Glutamatergic neuron (in vitro differentiated cells): ENCODE results near the gene TGFB2. TPM values are rescaled to one million over a fixed set of nuclear protein-coding genes. Genes with fewer than 3 reads are reported as not detected.

ENCODE experiments used
- DNase-seq: peaks from one replicate; pipeline ENCODE4 v3.0.0; 2022
- H3K27ac Mint-ChIP-seq: one replicate; pipeline ENCODE4 v1.8.0; 2020; ENCODE audit warnings: mild to moderate bottlenecking, mixed read lengths, inconsistent platforms; ENCODE audit not compliant: unreplicated experiment
- H3K27me3 Mint-ChIP-seq: one replicate; pipeline ENCODE4 v1.8.0; 2020; ENCODE audit warnings: mild to moderate bottlenecking, moderate library complexity, mixed read lengths, inconsistent platforms; ENCODE audit not compliant: unreplicated experiment
- H3K36me3 Mint-ChIP-seq: one replicate; pipeline ENCODE4 v1.8.0; 2020; ENCODE audit warnings: mild to moderate bottlenecking, mixed read lengths, inconsistent platforms; ENCODE audit not compliant: unreplicated experiment
- H3K4me1 Mint-ChIP-seq: one replicate; pipeline ENCODE4 v1.8.0; 2020; ENCODE audit warnings: mild to moderate bottlenecking, low read depth, mixed read lengths, inconsistent platforms; ENCODE audit not compliant: unreplicated experiment
- H3K4me3 Mint-ChIP-seq: one replicate; pipeline ENCODE4 v1.8.0; 2020; ENCODE audit warnings: mild to moderate bottlenecking, mixed read lengths, inconsistent platforms; ENCODE audit not compliant: unreplicated experiment
- H3K9me3 Mint-ChIP-seq: one replicate; pipeline ENCODE4 v1.8.0; 2020; ENCODE audit warnings: mild to moderate bottlenecking, moderate library complexity, mixed read lengths, inconsistent platforms; ENCODE audit not compliant: unreplicated experiment
- CTCF ChIP-seq: fragments of 200-600 bp; sonication (generic); IDR thresholded peaks from one replicate; pipeline ENCODE4 v1.5.0; 2021; ENCODE audit not compliant: partially characterized antibody, unreplicated experiment
- total RNA-seq: library from RNA; stranded (reverse); fragmentation: NEBNext Ultra II Directional; extraction: Animal tissue kit (Norgen Biotek cat#: 25700); gene quantifications from one replicate; pipeline ENCODE4 v1.2.1, GENCODE V29; 2021; ENCODE audit not compliant: unreplicated experiment

The TGFB2 gene
- total RNA-seq, 1 donor from 2014 or later, result 2.0 TPM

- Mint-ChIP-seq H3K27me3 (no peaks in the 10 kb centered on the region), H3K27ac (no peak overlapping the region), H3K36me3 (no peaks in the 10 kb centered on the region), H3K4me1 (no peaks in the 10 kb centered on the region), H3K9me3 (no peaks in the 10 kb centered on the region), H3K4me3 (no peak overlapping the region)
- DNase-seq, result no peak
- no peak for TF ChIP-seq CTCF
These were observed 106.3 kb downstream of the TGFB2 start for GRCh38 chr1:218451415-218451814.

GRCh38 chr1:218454700-218455282 lies 109.7 kb downstream of the TGFB2 start:
- Mint-ChIP-seq H3K4me1 (no peaks in the 10 kb centered on the region), H3K27ac (no peak overlapping the region), H3K27me3 (peaks cover 2% of the 10 kb centered on the region), H3K4me3 (no peak overlapping the region), H3K9me3 (no peaks in the 10 kb centered on the region), H3K36me3 (no peaks in the 10 kb centered on the region)
- DNase-seq, result no peak
- no peak for TF ChIP-seq CTCF

- Mint-ChIP-seq H3K27ac (no peak overlapping the region), H3K27me3 (peaks cover 2% of the 10 kb centered on the region), H3K9me3 (no peaks in the 10 kb centered on the region), H3K4me1 (no peaks in the 10 kb centered on the region), H3K4me3 (no peak overlapping the region), H3K36me3 (no peaks in the 10 kb centered on the region)
- no peak for DNase-seq
- TF ChIP-seq CTCF, result no peak
These were observed 111.3 kb downstream of the TGFB2 start for GRCh38 chr1:218456444-218456843.

- peaks cover 11% of the 10 kb centered on the region for H3K4me1 Mint-ChIP-seq
- no peak overlapping the region for H3K4me3 Mint-ChIP-seq
- no peak overlapping the region for H3K27ac Mint-ChIP-seq
- H3K36me3 Mint-ChIP-seq, result no peaks in the 10 kb centered on the region
- no peak for TF ChIP-seq CTCF
- no peaks in the 10 kb centered on the region for H3K9me3 Mint-ChIP-seq
- DNase-seq, result no peak
- peaks cover 2% of the 10 kb centered on the region for H3K27me3 Mint-ChIP-seq
These were observed 114.3 kb downstream of the TGFB2 start for GRCh38 chr1:218459450-218459849.

GRCh38 chr1:218459878-218460711 lies 115.0 kb downstream of the TGFB2 start:
- no peak for TF ChIP-seq CTCF
- no peak overlapping the region for H3K27ac Mint-ChIP-seq
- no peak for DNase-seq
- H3K9me3 Mint-ChIP-seq, result no peaks in the 10 kb centered on the region
- peaks cover 11% of the 10 kb centered on the region for H3K4me1 Mint-ChIP-seq
- H3K36me3 Mint-ChIP-seq, result no peaks in the 10 kb centered on the region
- no peak overlapping the region for H3K4me3 Mint-ChIP-seq
- H3K27me3 Mint-ChIP-seq, result peaks cover 2% of the 10 kb centered on the region
